ENCODE measurements around the gene PLPP4.
A peak's percentile ranks its signal among the peaks of the same experiment; 100 is the strongest.

The PLPP4 gene

DNA sequence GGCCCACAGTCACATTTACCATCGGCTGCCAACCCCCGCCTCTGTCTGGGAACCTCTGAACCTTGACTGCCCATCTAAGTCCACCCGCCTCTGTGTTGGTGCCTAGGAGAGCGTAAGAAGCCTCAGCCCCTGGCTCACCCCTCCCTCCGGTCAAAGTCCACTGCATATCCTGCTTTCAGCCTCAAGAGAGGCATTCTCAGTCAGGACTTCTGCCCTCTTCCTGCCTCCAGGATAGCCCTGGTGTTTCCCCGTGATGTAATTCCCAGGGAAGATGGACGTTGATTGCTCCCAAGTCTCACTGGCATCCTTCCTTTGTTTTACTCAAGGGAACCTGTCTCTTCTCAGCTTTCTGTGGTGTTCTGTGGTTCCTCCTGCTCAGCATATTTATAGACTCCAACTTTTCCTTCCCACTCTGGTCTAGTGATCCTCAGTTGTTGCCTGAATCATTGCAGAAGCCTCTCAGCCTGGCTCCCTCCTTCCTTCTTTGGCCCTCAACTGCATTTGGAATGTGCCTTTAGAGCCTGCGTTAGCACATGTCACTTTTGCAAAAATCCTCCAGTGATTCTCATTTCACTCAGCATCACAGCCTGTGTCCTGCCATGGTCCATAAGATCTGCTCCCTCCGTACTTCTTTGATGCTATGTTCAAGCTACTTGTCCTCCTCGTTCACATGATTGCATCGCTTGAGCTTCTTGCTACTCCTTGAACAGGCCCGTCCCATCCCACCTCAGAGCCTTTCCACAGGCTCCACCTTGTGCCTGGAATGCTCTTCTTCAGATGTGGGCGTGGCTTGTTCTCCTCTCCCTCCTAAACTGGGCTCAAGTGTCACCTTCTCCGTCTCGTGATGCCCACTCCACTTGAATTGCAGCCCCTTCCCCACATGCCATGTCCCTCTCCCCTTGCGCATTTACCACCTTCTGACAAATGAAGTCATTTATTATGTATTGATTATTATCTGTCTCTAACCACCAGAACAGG lies 124.2 kb downstream of the PLPP4 start:
- no peak for DNase-seq

DNA sequence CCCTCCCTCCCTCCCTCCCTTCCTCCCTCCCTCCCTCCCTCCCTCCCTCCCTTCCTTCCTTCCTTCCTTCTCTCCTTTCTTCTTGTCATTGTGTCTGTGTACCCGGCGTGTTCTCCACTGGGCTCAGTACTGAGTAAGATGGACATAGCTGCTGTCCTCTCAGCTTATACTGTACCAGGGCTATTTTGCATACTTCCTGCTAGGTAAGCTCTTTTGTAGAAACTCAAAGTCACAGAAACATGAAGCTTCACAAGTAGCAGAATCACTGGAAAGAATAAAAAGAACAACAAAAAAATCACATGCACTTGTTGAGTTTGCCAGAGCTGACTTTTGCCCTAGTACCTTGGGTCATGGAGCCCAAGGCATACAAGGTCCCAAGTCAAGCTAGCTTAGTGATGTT lies 125.7 kb downstream of the PLPP4 start:
- no peak for DNase-seq

DNA sequence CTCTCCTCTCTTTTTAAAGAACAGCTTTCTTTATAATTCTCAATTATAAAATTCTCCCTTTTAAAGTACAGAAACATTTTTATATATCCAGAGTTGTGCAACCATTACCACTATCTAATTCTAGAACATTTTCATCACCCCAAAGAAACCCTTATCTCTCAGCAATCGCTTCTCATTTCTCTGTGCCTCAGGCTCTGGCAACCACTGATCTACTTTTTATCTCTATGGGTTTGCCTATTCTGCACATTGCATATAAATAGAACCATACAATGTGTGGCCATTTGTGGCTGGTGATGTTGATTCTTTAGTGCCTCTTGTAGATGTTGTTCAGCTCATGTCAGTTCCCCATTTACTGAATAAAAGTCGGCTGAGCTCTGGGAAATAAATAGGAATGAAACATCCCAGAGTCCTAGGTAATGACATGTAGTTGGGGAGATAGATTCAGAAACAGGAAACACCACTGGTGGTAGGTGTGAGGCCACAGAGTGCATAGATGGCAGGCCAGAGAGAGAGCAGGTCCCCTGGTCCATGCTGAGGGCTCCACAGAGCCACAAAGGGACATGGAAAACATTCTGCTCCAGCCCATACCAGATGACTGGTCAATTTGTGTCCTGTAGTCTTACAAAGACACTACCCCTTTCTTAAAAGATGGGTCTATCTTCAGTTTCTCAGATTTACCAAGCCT lies 126.5 kb downstream of the PLPP4 start:
- DNase-seq = peak; percentile 70

DNA sequence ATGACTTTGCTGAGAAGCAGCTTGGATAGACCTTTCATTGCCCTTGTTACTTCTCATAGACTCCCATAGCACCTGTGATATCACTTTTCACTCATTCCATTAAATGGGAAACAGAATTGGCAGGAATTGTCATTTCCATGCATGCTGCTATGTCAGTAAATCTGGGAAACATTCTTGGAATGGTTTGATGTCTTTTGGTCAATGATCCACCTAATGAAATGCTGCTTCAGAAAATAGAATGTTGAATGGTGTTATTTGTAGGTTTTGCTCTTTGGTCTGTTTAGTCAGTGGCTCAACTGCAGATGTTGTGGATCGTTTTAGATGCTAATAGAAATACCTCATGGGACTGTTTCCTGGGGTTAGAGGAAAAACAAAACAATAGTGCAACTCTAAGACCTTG lies 127.8 kb downstream of the PLPP4 start:
- DNase-seq = no peak

DNA sequence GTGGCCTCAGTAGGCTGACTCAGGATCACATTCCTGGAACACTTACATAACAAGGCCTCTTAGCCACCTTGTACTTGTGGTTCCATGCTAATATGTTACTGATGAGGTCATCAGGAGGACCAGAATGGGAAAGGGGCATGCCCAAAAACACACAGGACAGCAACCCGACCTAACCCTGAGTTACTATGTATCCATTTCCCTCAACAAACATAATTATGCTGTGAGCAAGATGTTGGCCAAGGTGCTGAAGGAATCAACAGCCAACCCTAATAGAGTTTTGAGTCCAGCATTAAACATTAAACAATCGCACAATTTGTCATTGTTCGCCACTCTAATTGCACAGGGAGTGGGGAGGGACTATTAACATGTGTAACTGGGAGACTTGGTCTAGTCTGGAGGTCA lies 129.4 kb downstream of the PLPP4 start:
- no peak for DNase-seq

DNA sequence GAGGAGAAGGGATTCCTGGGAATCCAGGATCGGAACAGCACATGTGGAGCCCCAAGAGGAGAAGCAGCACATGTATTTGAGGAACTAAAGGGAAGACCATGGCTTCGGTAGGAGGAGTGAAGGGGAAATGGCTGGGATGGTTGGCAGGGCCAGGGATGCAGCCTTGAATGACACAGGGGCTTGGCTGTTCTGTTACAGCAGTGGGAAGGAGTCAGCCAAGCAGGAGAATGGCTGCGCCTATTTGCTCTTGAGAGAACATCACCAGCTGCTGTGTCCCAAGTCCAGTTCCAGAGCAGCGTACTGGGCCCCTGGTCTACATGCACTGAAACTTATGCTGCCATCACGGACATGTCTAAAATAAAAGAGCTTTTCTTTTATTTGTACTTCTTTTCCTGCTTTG lies 130.0 kb downstream of the PLPP4 start:
- DNase-seq = no peak

DNA sequence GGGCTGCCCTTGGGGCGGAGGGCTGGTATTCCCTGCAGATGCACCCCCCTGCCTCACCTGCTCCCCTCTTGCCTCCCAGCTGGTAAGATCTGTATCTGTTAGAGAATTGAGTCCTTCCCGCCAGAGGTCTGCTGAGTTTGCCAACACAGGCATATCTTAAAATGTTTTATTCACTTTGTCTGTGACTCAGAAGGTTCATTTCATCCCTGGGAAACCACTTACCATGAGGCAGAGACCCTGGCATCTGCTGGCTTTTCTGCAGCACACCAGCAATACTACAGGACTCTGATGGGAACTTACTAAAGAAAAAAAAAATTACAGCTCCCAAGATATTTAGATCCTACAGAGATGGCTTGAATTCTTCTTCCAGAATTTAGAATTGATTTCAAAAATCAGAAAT lies 131.3 kb downstream of the PLPP4 start:
- DNase-seq = no peak

DNA sequence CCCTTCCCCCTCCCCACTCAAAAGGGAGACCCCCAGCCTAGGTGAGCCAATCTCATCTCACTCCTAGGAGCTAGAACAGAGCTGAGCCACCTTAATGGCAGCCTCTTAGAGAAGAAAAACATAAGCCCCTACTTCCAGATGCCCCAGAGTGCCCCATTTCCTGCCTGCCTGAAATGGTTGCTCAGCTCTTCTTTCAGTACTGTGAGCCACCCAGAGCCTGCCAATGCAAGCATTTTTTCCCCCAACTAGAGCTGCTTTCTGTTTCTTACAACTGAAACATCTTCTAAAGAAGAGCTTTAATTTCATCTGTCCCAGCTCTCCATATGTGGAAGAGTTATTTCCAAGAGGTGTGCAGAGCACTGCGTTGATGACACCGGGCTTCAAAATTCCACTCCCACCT lies 136.7 kb downstream of the PLPP4 start:
- no peak for DNase-seq

DNA sequence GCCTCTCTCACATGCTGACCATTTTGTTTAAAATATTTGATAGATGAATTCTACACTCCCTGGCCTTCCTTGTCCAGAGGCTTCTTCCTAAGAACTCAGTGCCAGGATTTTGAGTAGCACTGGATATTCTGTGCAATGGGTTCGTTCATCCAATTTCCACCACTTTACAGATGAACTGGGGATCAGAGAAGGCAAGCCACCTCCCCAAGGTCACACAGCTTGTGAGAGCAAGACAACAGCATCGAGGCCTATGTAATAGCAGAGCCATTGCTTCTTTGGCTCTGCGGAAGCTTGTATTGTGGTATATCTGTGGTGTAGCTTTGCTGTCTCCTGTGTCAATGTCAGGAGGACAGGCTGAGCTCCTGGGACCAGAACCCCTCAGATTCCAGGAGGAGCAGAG lies 140.9 kb downstream of the PLPP4 start:
- DNase-seq = no peak

DNA sequence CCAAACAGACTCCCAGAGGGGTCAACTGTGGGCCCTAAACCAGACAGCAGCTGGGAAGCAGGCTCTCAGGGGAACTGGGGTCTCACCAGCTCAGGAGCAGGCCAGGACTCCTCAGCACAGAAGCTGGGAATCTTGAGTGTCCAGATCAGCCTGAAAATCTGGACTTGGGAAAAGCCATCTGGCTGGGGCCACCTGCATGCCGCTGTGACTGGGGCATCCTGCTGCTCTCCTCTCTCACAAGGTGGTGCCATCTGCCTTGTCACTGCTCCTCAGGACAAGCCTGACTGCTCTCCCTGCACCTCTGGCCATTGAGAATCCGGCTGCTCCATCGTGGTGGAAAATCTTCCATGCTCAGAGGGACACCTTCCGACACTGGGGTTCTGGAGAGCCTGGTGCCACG lies 141.4 kb downstream of the PLPP4 start:
- no peak for DNase-seq

DNA sequence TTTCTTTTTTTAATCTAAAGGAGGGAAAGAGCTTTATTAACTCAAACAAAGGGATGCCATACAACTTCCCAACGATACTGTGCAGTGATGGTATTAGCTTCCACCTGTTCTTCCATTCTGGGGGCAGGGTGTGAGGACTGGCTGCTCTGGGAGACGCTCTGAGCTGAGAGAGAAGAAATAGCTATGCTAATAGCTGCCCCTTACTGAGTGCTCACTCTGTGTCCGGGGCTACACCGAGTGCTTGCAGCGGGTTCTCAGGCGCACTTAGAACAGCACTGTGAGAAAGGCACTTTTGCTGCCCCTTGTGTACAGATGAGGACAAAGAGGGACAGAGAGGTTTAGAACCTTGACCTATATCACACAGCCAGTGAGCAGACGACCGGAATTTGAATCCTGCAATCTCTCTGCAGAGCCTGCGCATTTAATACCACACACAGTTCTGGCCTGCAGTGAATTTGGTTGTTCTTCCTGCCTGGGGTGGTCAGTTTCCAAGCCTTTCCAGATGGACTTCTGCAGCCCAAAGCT lies 142.2 kb downstream of the PLPP4 start:
- DNase-seq = no peak

DNA sequence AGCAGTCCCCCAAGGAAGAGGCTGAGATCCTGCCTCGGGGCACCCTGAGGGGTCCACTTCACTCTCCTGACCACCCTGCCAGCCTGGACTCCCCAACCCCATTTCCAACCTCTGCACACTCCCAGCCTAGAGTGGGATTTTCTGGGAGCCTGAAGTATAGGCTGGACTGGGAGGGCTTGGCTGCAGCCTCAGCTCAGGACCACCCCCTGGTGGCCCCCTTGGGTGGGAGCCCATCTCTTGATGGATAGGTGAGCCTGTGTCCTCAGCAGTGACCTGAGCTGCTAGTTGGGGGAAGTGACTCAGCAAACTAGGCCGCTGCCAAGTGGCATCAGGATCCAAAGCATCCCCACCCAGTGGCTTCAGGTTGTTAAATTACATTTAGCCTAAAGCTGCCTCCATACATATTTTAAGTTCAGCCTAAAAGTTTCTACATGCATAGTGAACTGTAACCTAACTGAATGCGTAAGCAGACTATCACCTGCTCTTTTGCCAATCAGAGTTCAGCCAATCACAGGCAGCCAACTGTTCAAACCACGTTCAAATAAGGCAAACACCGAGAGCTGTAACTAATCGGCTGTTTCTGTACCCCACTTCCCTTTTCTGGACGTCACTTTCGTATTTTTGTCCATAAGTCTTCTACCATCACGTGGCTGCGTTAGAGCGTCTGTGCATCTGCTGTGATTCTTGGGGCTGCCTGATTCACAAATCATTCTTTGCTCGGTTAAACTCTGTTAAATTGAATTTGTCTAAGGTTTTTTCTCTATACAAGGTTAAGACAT lies 144.0 kb downstream of the PLPP4 start:
- DNase-seq = peak; percentile 29

DNA sequence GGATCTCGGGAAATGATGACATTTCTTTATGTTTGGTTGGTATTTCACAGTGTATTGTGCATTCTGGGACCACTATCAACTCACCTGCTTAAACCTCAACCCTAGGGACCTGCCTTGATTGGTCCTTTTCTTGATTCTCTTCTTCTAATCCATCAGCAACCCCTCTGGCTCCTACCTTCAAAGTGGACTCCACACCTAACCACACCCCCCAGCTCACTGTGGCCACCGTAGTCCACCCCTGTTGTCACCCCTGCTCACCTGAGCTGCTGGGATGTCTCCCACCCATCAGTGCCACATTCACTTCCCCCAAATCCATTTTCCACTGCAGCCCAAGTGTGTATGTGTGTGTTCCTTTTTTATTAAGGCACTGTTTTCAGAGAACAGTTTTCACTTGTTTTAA lies 145.0 kb downstream of the PLPP4 start:
- DNase-seq = no peak

DNA sequence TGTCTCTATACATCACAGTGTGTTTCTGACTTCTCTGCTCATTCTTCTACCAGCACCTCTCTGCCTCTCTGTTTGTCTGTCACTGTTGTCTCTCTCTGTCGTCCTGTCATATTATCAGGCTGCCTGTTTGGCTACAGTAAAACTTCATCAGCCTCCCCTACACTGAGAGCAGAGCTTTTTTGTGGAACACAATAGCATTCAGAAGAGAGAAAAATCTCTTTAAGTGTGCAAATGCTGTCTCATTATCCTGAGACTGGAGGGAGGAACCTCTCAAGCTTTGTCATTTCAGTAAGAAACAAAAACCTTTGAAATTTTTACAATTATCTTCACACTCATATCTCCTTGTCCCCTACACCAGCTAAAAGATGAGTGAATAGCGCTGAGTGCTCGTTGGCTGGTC lies 148.4 kb downstream of the PLPP4 start:
- no peak for DNase-seq

DNA sequence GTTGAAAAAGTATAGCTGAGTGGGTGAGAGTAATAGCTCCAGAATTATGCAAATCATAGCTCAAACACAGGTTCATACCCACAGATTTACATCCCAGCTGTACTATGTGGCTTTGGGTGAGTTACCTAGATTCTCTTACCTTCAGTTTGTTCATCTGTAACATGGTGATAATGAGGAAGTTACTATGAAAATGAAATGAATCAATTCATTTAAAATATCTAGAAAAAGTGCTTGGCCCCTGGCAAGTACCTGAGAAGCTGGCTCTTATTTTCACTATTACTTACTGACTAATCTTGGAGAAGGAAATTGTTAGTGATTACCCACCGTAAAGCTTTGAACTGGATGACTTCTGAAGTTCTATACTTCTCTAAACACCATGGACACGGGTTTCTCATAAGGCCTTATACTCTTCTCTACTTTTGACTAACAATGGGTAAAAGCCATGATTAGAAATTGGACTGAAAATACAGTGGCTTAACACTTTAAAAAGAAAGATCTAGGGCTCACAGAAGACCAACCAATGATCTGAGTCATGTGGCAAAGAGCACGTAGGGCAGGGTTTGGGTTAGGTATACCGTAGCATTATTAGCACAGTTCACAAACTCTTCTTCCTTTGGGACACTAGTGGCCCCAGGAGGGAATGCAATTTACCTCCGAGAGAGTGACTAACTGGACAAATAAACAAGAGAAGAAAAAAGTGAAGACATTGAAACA lies 149.2 kb downstream of the PLPP4 start:
- no peak for DNase-seq

DNA sequence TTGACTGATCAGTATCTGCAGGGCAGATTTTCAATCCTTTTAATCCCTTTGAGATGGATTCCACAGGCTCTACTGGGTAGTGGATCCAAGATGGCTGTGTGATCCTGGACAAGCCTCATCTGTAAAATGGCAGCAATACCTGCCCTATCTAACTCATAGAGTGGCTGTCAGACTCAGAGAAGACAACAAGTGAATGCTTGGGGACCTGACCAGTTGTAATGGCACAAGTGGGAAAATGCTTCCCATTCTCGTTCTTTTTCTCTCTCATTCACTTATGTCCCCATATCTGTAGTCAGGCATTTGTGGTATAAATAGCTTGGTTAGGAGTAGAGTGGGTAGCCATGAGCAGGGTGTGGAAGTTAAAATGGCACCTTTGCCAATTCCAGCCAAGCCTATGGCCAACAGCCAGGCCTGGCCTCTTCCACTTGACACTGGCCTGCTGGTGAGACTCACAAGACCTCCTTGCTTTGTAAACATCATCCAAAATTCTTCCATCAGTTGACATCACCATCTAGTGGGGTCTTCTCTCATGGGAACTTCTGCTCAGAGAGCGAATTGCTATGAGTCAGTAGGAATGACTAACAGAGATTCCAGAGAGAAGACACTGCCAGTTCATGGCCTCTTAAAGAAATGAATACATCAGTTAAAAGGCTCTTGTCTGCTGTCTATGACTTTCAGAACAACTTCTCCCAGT lies 150.1 kb downstream of the PLPP4 start:
- DNase-seq = no peak

DNA sequence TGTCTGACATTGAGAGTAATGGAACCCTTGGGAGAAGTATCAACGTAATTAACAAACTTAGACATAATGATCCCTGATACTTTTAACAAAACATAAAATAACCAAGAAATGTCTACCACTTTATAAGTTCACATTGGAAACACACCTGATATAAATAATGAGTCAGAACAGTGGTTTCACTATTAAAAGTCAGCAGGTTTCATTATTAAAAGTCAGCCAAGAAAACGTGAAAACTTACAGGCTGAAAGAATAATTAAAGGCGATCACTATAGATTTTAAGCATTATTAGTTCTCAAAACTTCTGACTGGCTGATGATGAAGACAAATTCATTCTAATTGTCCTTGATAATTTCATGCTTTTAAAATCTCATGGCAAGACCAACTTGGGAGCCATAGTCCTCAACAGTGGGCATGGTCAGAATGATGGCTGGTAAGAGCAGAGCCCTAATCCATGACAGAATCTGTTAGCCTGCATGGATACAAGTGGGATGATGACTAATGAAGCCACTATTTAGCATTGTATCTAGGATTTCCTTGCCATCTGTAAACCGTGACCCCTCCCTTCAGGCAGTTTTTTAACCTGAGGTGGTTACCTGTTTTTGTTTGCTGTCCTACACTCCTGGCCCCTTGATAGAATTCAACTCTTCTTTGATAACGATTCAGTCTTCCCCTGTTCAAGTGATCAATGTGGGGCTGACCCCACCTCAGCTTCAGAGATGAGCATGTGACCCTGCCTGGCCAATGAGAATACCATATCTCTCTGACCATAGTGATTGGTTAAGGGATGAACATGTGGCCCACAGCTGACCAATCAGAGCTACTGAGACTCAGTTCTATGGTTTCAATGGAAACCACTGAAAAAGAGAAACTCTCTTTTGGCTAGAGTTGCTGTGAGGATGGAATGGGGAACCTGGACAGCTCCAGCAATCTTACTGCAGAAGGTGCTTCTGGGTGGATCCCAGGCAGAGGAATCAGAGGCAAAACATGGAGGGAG lies 151.0 kb downstream of the PLPP4 start:
- DNase-seq = no peak

DNA sequence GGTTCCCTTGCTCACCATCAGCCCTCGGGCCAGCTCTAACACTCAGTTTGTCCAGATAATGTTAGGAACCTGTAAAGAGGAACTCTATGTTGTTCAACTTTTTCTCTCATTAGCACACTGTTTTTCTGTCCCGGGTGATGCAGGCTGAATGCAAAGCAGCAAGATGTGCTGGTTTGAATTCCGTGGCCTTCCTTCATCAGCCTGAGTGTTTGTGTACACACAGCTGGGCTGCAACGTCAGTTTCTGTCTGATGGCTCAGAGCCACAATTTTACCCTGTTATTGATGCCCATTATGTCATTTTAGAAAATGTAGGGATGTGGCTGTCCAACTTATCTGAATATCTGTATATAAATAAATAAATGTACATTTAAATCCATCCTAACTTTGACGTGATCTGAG lies 152.0 kb downstream of the PLPP4 start:
- no peak for DNase-seq

DNA sequence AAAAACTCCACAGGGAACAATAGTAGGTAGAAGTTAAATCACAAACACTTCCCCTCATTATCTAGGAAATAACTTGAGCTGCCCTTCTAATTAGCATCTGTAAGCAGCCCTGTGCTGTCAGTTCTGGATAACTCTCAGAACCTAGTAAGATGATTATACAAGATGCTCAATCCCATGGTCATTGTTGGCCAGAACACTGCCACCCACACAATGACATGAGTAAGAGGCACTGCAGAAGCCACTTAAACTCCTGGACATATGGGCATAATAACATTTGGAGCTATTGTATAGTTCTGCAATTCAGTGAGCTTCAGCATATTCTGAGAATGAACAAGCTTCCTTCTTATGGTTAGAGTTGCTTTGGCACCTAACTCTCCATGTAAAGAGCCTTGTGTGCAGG lies 153.8 kb downstream of the PLPP4 start:
- DNase-seq = no peak

DNA sequence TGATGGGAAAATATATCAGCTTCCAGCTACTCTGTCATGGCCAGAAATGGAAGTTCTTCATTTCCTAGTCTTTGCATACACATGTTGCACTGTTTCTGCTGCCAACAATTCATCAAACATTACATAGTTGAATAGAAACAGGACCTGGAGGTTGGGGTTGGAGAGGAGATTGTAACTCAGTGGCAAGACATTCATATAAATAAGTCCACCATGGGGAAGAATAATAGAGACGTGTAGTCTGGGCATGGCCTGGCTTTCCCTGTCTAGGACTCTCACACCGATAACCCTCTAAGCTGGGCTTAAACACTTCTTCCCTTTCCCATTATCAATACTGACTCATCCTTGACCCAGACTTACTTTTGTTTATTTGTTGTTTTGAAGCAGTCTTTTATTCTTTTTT lies 155.7 kb downstream of the PLPP4 start:
- DNase-seq = no peak

DNA sequence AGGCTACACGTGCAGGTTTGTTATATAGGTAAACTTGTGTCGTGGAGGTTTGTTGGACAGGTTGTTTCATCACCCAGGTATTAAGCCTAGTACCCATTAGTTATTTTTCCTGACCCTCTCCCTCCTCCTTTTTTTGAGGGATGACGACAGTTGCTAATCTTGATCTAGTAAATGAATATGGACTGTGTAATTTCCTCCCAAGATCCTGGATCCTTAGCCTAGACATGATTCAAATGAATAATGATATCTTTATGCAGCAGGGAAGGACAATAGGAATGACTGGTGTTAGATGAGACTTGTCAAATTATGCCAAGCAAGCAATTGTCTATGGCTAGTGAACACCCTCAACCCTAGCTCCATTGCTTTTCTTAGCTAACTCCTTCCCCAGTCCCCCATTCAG lies 156.2 kb downstream of the PLPP4 start:
- DNase-seq = no peak

All from hematopoietic multipotent progenitor cell treated with erythropoietin and hydrocortisone succinate and interleukin-3 and kit ligand, for 6 days (in vitro differentiated cells).